SK-N-SH (cell line): ENCODE results near the gene PEX16.

Experiments used
- CTCF ChIP-seq: fragments of 200-600 bp; sonication (generic); IDR thresholded peaks from 2 replicates; pipeline ENCODE4 v1.6.1; 2017; ENCODE audit warnings: antibody characterized with exemption, mild to moderate bottlenecking, moderate library complexity
- ELF1 ChIP-seq: IDR thresholded peaks from 2 replicates; pipeline ENCODE4 v1.4.0; 2012
- EZH2phosphoT487 ChIP-seq: fragments of 200-600 bp; sonication (generic); IDR thresholded peaks from 2 replicates; pipeline ENCODE4 v1.6.1; 2017; ENCODE audit warnings: low read depth, mixed run types, mild to moderate bottlenecking, antibody characterized with exemption, moderate library complexity, borderline replicate concordance
- GABPA ChIP-seq: IDR thresholded peaks from 2 replicates; pipeline ENCODE4 v1.4.0; 2012; ENCODE audit warnings: low read depth, mild to moderate bottlenecking
- GATA2 ChIP-seq: sonication (generic); formaldehyde crosslinking; IDR thresholded peaks from 2 replicates; pipeline ENCODE4 v1.5.0; 2020; ENCODE audit warnings: mild to moderate bottlenecking, missing genetic modification reagents
- IRF3 ChIP-seq: fragments of 150-350 bp; IDR thresholded peaks from 2 replicates; pipeline ENCODE4 v1.6.1; 2016; ENCODE audit warnings: mild to moderate bottlenecking, low read depth, low read length
- JUND ChIP-seq: IDR thresholded peaks from 2 replicates; pipeline ENCODE4 v1.4.0; 2012
- POLR2AphosphoS5 ChIP-seq: IDR thresholded peaks from 2 replicates; pipeline ENCODE4 v1.6.1; 2012; ENCODE audit warnings: low read depth, low read length
- REST ChIP-seq: IDR thresholded peaks from 2 replicates; pipeline ENCODE4 v1.6.1; 2012; ENCODE audit warnings: mild to moderate bottlenecking, low read depth, low read length, moderate library complexity
- RFX5 ChIP-seq: IDR thresholded peaks from 2 replicates; pipeline ENCODE4 v1.6.1; 2012; ENCODE audit warnings: mild to moderate bottlenecking, improper control_type of control experiment, low read length
- TAF1 ChIP-seq: IDR thresholded peaks from 2 replicates; pipeline ENCODE4 v1.6.1; 2012; ENCODE audit warnings: low read depth, mild to moderate bottlenecking, low read length, moderate library complexity, borderline replicate concordance
- USF1 ChIP-seq: IDR thresholded peaks from 2 replicates; pipeline ENCODE4 v1.4.0; 2012; ENCODE audit warnings: low read depth, borderline replicate concordance
- USF2 ChIP-seq: fragments of 150-350 bp; IDR thresholded peaks from 2 replicates; pipeline ENCODE4 v1.6.1; 2017; ENCODE audit warnings: antibody characterized with exemption, low read length, low read depth, borderline replicate concordance

- TF ChIP-seq JUND (no peak), CTCF (no peak), RFX5 (no peak), POLR2AphosphoS5 (no peak), ELF1 (no peak), REST (no peak), TAF1 (no peak), USF1 (no peak), EZH2phosphoT487 (no peak), GABPA (no peak), IRF3 (no peak), USF2 (no peak), GATA2 (CRISPR knock-in tag) (no peak)
Measured at GRCh38 chr11:45901626-45902025, 16.1 kb downstream of the PEX16 start.
